Measurements from ENCODE around the gene LRRC26. TPM values are rescaled to one million over a fixed set of nuclear protein-coding genes. Genes with fewer than 3 reads are reported as not detected.

The LRRC26 gene
- total and polyA plus RNA-seq, 2 of the 13 experiments (the other 11 are each of a cell fraction or from before 2014, with no cell fraction given) = not detected

GRCh38 chr9:137129456-137130175 lies 40.2 kb downstream of the LRRC26 start (continued):
- TF ChIP-seq ZNF597 (CRISPR knock-in tag; IDR thresholded peaks at IDR 0.05) (0 out of 2 replicates have a peak, but pooled peaks have one; percentile 37), POLR2G (IDR thresholded peaks at IDR 0.05; ENCODE audit: low read depth, low read length) (peak; percentile 86), RFX1 (IDR thresholded peaks at IDR 0.05) (peak; percentile 98), RFXAP (CRISPR knock-in tag; IDR thresholded peaks at IDR 0.05; ENCODE audit: borderline replicate concordance) (peak; percentile 64; the same call in 1 of the 2 replicates), RFX5 (IDR thresholded peaks at IDR 0.05; ENCODE audit: low read depth, low read length) (no peak), ZIK1 (CRISPR knock-in tag; IDR thresholded peaks at IDR 0.05; ENCODE audit: borderline replicate concordance, low read depth) (peak; percentile 88), POGZ (CRISPR knock-in tag; IDR thresholded peaks at IDR 0.05) (0 out of 2 replicates have a peak, but pooled peaks have one; percentile 19), ZNF569 (CRISPR knock-in tag; IDR thresholded peaks at IDR 0.05; ENCODE audit: borderline replicate concordance) (no peak), SPEN (CRISPR knock-in tag; IDR thresholded peaks at IDR 0.05; ENCODE audit: low read depth) (peak; percentile 22), ZBTB3 (CRISPR knock-in tag; IDR thresholded peaks at IDR 0.05; ENCODE audit: borderline replicate concordance, low read depth) (no peak), ATM (IDR thresholded peaks at IDR 0.05; ENCODE audit: borderline replicate concordance) (no peak), CERS6 (CRISPR knock-in tag; IDR thresholded peaks at IDR 0.05) (no peak), ZNF629 (CRISPR knock-in tag; conservative IDR thresholded peaks at IDR 0.05) (no peak), TAF1 (CRISPR knock-in tag; IDR thresholded peaks at IDR 0.05) (peak; percentile 97), JDP2 (CRISPR knock-in tag; IDR thresholded peaks at IDR 0.05; ENCODE audit: borderline replicate concordance) (no peak; the same call in 1 of the 2 replicates), TCF7 (IDR thresholded peaks at IDR 0.05; ENCODE audit: low read depth) (no peak), HMGXB4 (CRISPR knock-in tag; IDR thresholded peaks at IDR 0.05; ENCODE audit: borderline replicate concordance in 1 of 2, low read depth in 1 of 2) (peak; percentile 58 to 59; a peak in 2 of 4 replicates), ZSCAN30 (CRISPR knock-in tag; IDR thresholded peaks at IDR 0.05) (no peak), ZNF333 (CRISPR knock-in tag; IDR thresholded peaks at IDR 0.05; ENCODE audit: borderline replicate concordance) (no peak; the same call in 1 of the 2 replicates), TCF12 (IDR thresholded peaks at IDR 0.05) (no peak), TCF12 (CRISPR knock-in tag; IDR thresholded peaks at IDR 0.05) (no peak; the same call in 1 of the 2 replicates), KMT2B (CRISPR knock-in tag; IDR thresholded peaks at IDR 0.05) (peak; percentile 49; the same call in 1 of the 2 replicates), ZNF354B (CRISPR knock-in tag; IDR thresholded peaks at IDR 0.05) (no peak), FOXA3 (CRISPR knock-in tag; IDR thresholded peaks at IDR 0.05) (peak; percentile 40; the same call in 1 of the 2 replicates), SAFB2 (CRISPR knock-in tag; IDR thresholded peaks at IDR 0.05; ENCODE audit: borderline replicate concordance, low read depth) (no peak; the same call in 1 of the 2 replicates), MAFG (CRISPR knock-in tag; IDR thresholded peaks at IDR 0.05) (no peak), RCOR2 (CRISPR knock-in tag; IDR thresholded peaks at IDR 0.05) (no peak), JUNB (CRISPR knock-in tag; IDR thresholded peaks at IDR 0.05; ENCODE audit: borderline replicate concordance) (no peak)

Data from HepG2 (cell line).